GM21367 (cell line): ENCODE measurements around the gene FKBP1C.
"Not testable (repeated sequence)": the region's sequence is repeated elsewhere in the genome, so short reads cannot be mapped to it uniquely, and the experiment has no call there.

ENCODE experiments used
- ATAC-seq: cut with Tn5 transposase; IDR thresholded peaks from one replicate; pipeline ENCODE4 v1.9.1; 2021; ENCODE audit not compliant: unreplicated experiment

Gene FKBP1C

GRCh38 chr6:63211343-63211742 is at the start of gene FKBP1C:
Gene FKBP1C (plus strand): TSS chr6:63211469.
- not testable (repeated sequence) for ATAC-seq

DNA sequence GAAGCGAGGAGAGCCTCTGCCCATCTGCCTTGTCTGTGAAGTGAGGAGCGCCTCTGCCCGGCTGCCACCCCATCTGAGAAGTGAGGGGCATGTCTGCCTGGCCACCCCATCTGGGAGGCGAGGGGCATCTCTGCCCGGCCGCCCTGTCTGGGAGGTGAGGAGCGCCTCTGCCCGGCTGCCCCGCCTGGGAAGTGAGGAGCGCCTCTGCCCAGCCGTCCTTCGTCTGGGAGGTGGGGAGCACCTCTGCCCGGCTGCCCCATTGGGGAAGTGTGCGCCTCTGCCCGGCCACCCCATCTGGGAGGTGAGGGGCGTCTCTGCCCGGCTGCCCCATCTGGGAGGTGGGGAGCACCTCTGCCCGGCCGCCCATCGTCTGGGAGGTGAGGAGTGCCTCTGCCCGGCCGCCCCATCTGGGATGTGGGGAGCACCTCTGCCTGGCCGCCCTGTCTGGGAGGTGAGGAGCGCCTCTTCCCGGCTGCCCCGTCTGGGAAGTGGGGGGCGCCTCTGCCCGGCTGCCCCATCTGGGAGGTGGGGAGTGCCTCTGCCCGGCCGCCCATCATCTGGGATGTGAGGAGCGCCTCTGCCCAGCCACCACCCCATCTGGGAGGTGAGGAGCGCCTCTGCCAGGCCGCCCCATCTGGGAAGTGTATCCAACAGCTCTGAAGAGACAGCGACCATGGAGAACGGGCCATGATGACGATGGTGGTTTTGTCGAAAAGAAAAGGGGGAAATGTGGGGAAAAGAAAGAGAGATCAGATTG is 47.0 kb upstream of the FKBP1C start:
- ATAC-seq = not testable (repeated sequence)

DNA sequence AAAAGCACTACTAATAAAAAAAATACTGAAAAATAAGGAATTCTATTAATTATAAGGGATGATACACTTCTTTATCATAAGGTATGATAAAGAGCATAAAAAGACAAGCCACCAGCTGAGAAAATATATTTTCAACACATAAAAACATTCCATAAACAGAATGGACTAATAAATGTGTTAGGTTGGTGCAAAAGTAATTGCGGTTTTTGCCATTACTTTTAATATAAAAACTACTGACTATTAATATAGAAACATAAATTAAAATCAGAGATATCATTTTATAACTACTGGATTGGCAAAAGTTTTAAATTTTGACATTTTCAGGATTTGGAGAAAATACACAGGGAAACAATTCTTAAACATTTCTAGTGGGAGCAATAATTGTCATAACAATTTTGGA is 37.1 kb upstream of the FKBP1C start:
- no peak for ATAC-seq

DNA sequence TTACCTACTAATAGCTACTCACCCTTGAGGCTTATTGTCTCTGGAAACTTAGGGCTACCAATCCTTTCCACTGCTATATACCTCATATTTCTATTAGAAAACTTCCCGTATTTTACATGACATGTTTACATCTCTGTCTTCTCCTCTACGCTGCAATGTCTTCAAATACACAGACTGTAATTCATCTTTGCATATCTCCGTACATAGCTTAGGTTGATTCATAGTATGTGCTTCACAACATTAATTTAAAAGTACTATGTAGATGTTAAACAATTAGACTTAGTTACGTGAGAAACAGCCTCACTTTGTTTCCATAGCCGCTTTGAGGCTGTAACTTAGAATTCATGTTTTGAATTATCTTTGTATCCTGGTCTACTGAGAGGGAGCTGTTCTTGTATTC is 35.1 kb upstream of the FKBP1C start:
- ATAC-seq = no peak

DNA sequence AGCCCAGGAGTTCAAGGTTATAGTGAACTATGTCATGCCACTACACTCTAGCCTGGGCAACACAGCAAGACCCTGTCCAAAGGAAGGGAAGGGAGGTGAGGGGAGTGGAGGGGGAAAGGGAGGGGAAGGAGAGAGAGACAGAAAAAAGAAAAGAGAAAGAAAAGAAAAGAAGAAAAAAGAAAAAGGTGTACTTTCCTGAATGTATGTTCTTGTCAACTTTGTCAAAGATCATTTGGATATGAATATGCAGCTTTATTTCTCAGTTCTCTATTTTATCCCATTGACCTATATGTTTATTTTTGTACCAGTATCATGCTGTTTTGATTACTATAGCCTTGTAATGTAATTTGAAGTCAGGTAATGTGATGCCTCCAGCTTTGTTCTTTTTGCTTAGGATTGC is 30.9 kb upstream of the FKBP1C start:
- no peak for ATAC-seq

GRCh38 chr6:63186970-63187369 is 24.3 kb upstream of the FKBP1C start:
- ATAC-seq = no peak

GRCh38 chr6:63188828-63189227 is 22.4 kb upstream of the FKBP1C start:
- ATAC-seq = no peak

DNA sequence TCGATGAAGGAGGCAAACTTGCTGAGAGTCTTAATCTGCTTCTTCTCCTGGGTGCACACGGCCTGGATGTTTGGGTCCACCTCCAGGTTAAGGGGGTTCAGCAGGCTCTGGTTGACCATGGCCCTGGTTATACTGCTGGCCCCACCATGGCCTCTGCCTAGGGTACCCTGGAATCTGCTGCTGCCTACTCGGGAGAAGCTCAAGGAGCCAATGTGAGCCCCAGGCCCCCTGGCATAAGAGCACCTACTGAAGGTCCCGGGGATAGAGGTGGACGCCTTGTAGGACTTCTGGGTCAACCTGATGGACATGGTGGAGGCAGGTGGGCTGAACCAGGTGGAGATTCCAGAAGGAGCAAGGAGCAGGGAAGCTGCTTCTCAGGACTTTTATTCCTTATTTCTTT is 17.9 kb upstream of the FKBP1C start:
- ATAC-seq = no peak

GRCh38 chr6:63197741-63198140 is 13.5 kb upstream of the FKBP1C start:
- no peak for ATAC-seq

DNA sequence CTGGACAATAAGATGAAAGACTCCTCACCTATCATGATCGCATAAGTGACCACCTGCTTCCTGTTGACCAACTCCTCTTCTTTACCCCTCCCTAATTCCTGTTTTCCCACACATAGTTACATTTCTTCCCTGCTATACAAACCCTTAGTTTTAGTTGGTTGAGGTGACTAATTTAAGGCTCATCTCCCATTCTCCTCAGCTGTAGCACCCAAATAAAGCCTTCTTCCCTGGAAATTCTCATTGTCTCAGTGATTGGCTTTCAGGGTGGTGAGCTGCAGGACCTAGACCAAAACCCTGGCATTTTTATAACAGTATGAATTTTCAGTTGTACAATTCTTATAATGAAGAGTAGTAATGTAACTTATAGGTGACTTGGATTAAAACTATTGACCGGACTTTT is 2.1 kb downstream of the FKBP1C start:
- ATAC-seq = no peak

- ATAC-seq = no peak
These were observed 3.5 kb downstream of the FKBP1C start for GRCh38 chr6:63214816-63215215.

DNA sequence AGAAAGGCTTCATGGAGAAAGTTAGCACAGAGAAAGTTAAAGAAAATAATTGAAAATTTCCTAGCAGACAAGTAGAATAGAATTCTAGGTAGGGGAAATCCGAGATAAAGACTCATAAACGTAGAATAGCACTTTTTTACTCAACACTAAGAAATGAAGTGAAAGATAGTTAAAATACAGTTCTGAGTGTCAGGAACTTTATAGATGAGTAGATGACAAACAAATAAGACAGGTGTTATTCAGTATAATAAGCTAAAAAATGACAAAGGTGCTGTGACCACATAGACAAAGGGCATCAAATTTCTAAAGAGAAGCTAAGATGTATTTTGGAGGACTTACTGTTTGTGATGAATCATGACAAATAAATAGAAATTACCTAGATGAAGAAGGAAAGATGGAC is 12.9 kb downstream of the FKBP1C start:
- no peak for ATAC-seq

GRCh38 chr6:63225987-63226386 is 14.7 kb downstream of the FKBP1C start:
- not testable (repeated sequence) for ATAC-seq

DNA sequence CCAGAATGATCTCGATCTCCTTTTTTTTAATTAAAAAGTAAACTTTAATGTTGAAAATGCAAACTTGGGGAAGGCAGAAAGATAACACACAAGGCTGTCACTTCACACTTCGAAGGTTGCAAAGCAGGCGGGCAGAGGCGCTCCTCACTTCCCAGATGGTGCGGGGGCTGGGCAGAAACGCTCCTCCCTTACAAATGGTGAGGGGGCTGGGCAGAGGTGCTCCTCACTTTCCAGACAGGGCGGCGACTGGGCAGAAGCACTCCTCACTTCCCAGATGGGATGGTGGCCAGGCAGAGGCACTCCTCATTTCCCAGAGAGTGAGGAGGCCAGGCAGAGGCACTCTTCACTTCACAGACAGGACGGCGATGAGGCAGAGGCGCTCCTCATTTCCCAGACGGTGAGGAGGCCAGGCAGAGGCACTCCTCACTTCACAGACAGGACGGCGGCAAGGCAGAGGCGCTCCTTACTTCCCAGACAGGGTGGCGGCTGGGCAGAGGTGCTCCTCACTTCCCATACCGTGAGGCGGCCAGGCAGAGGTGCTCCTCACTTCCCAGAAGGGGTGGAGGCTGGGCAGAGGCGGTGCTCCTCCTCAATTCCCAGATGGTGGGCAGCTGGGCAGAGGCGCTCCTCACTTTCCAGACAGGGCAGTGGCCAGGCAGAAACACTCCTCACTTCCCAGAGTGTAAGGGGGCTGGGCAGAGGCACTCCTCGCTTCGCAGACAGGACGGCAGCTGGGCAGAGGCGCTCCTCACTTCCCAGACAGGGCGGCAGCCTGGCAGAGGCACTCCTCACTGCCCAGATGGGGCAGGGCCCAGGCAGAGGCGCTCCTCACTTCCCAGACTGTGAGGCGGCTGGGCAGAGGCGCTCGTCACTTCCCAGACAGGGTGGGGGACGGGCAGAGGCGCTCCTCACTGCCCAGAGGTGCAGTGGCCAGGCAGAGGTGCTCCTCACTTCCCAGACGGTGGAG is 16.9 kb downstream of the FKBP1C start:
- not testable (repeated sequence) for ATAC-seq

- ATAC-seq = not testable (repeated sequence)
These were observed 18.8 kb downstream of the FKBP1C start for GRCh38 chr6:63230027-63230426.

GRCh38 chr6:63230511-63230910 is 19.2 kb downstream of the FKBP1C start:
- ATAC-seq = not testable (repeated sequence)

DNA sequence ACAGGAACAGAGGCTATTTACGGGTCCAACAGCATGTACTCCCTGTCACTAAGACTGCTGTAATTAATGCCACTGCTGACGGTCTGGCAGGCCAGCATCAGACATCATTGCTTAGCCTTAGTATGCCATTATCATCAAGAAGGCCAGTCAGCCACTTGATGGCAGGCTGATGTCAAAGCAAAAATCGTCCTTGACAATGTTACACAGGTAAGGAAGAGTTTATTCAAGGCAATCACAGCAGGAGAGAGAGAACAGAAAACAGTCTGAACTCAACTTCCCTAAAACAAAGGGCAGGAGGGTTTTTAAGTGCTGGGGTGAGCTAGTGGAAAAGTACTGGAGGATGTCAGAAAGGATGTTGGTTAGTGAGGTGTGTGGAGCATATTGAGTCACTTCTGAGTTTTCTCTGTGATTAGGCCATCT is 25.1 kb downstream of the FKBP1C start:
- no peak for ATAC-seq

DNA sequence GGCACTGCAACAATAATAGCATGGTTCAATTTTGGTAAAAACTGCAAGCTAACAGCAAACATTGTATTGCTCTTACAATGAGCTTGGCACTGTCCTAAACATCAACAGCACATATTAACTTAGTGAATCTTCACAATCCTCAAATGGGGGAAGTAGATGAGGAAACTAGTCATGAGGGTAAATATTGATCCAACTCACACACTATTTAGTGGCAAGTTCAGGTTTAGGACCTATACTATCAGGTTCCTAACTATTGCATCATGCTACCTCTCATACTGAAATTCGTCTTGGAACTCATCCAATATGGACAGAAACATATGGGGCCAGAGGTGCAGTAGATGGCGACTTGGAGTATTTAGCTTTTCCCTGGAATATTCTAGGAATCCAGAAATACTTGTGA is 34.2 kb downstream of the FKBP1C start:
- ATAC-seq = no peak

- peak; percentile 68 for ATAC-seq
These were observed 34.6 kb downstream of the FKBP1C start for GRCh38 chr6:63245909-63246308.

DNA sequence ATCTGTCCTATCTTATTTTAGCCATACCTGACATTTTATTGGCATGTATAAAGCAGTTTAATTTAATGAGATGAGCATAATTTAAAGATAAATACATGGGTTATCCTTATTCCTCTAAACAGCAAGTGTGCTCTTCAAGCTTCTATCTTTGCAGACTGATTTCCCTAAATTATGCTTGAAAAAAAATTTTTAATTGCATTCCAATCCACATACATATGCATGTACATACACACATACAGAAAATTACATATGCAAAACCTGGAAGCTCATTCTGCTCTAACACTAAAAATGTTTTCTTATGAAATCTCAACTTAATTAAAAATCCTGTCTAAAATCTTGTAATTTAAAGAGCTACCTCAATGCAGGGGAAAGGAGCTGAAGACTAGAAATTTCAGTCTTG is 35.3 kb downstream of the FKBP1C start:
- no peak for ATAC-seq

DNA sequence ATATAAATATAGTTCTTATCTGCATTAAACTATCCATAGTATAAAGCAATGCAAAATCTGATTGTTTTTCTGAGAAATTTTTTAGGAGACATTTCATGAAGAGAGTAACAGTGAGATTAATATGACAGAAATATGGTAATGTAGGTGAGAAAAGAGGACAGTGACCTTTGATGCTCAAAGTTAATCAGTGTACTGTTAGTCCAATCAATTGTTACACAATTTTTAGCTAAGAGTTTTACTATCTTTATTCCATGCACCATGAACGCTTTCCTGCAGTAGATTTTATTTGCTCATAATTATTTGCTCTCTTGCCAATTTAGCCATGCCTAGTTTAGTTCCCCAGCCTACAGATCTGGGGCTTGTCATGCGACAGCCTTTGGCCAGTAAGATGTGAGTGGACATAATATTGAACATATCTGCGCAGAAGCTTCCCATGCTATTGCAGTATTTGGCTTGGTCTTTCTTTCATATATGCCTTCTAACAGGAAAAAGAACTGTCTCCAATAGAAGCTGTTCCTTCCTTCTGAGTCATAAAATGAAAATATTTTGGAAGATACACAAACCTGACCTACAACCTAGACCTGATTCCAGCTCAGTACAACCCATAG is 38.7 kb downstream of the FKBP1C start:
- no peak for ATAC-seq

DNA sequence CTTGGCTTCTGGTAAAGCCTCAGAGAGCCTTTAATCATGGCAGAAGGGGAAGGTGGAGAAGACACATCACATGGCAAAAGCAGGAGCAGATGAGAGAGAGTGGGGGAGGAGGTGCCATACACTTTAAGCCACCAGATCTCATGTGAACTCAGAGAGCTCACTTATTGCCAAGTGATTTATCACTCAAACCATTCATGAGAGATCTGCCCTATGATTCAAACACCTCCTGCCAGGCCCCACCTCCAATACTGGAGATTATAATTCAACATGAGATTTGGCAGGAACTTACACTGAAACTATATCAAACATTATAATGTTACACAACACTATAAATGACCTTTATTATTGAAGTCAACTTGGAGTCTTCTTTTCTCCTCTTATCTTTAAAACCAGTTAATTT is 47.9 kb downstream of the FKBP1C start:
- no peak for ATAC-seq
